HepG2 (cell line): Measurements from ENCODE around the gene ZNF282. TPM values are rescaled to one million over a fixed set of nuclear protein-coding genes. Genes with fewer than 3 reads are reported as not detected.
A peak's percentile ranks its signal among the peaks of the same experiment; 100 is the strongest.

Source experiments
- ARID4A ChIP-seq: sonication (generic); formaldehyde crosslinking; IDR thresholded peaks from 2 replicates; pipeline ENCODE4 v1.5.0; 2020; ENCODE audit warnings: mild to moderate bottlenecking, missing genetic modification reagents, borderline replicate concordance
- ATF4 ChIP-seq, 2 experiments: fragments of 450-650 bp in 1 of 2; sonication (generic) in 1 of 2; formaldehyde crosslinking; IDR thresholded peaks; 2 replicates each; pipeline versions ENCODE4 v1.5.0 to v1.8.0; 2020 to 2022; ENCODE audit warnings: mild to moderate bottlenecking in 1 of 2, missing genetic modification reagents in 1 of 2
- CHD2 ChIP-seq: IDR thresholded peaks from 2 replicates; pipeline ENCODE4 v1.6.1; 2011; ENCODE audit warnings: low read depth, low read length, improper control_type of control experiment
- CSRNP2 ChIP-seq: sonication (generic); formaldehyde crosslinking; conservative IDR thresholded peaks from 2 replicates; pipeline ENCODE4 v1.8.0; 2022; ENCODE audit warnings: low read depth, missing genetic modification reagents
- FOXO1 ChIP-seq: sonication (generic); formaldehyde crosslinking; IDR thresholded peaks from 2 replicates; pipeline ENCODE4 v1.4.0; 2020; ENCODE audit warnings: missing genetic modification reagents
- MXD4 ChIP-seq: IDR thresholded peaks from 2 replicates; pipeline ENCODE4 v1.6.1; 2016; ENCODE audit warnings: mild to moderate bottlenecking, missing biosample characterization, missing genetic modification reagents
- NFIC ChIP-seq: IDR thresholded peaks from 2 replicates; pipeline ENCODE4 v1.6.1; 2012; ENCODE audit warnings: mild to moderate bottlenecking, low read length, inconsistent platforms
- NPAS2 ChIP-seq: sonication (generic); formaldehyde crosslinking; IDR thresholded peaks from 2 replicates; pipeline ENCODE4 v1.8.0; 2022; ENCODE audit warnings: mild to moderate bottlenecking, missing genetic modification reagents, borderline replicate concordance
- RFX3 ChIP-seq: IDR thresholded peaks from 2 replicates; pipeline ENCODE4 v1.6.1; 2016; ENCODE audit warnings: missing biosample characterization, missing genetic modification reagents
- YEATS4 ChIP-seq: sonication (generic); formaldehyde crosslinking; IDR thresholded peaks from 2 replicates; pipeline ENCODE4 v1.4.0; 2020; ENCODE audit warnings: missing genetic modification reagents, borderline replicate concordance
- ZFP41 ChIP-seq: sonication (generic); formaldehyde crosslinking; IDR thresholded peaks from 2 replicates; pipeline ENCODE4 v1.4.0; 2020; ENCODE audit warnings: mild to moderate bottlenecking, missing genetic modification reagents, borderline replicate concordance
- ZNF292 ChIP-seq: sonication (generic); formaldehyde crosslinking; IDR thresholded peaks from 2 replicates; pipeline ENCODE4 v1.8.1; 2022; ENCODE audit warnings: mild to moderate bottlenecking, low read depth, missing genetic modification reagents, borderline replicate concordance
- ZNF30 ChIP-seq: sonication (generic); formaldehyde crosslinking; IDR thresholded peaks from 2 replicates; pipeline ENCODE4 v1.5.0; 2020; ENCODE audit warnings: mild to moderate bottlenecking, missing genetic modification reagents
- ZNF512 ChIP-seq: sonication (generic); formaldehyde crosslinking; IDR thresholded peaks from 2 replicates; pipeline ENCODE4 v1.4.0; 2020; ENCODE audit warnings: mild to moderate bottlenecking, missing genetic modification reagents
- ZNF775 ChIP-seq: sonication (generic); formaldehyde crosslinking; IDR thresholded peaks from 2 replicates; pipeline ENCODE4 v1.4.0; 2020; ENCODE audit warnings: missing genetic modification reagents, mild to moderate bottlenecking, moderate library complexity, borderline replicate concordance
- ZXDC ChIP-seq: sonication (generic); formaldehyde crosslinking; IDR thresholded peaks from 2 replicates; pipeline ENCODE4 v1.5.0; 2020; ENCODE audit warnings: mild to moderate bottlenecking, missing genetic modification reagents
- polyA plus RNA-seq, 8 experiments: library from polyadenylated mRNA; depleted of rRNA in 3 of 8; stranded (reverse) in 7 of 8; unstranded in 1 of 8; fragments of >200 nt; fragmentation: Illumina TruSeq in 4 of 8; extraction: Trizol in 4 of 8; gene quantifications; 2 replicates each; pipeline versions ENCODE4 v1.2.1 to v1.2.3, GENCODE V29; 2011 to 2016; ENCODE audit warnings: low read depth in 4 of 8, missing spikeins in 1 of 8, mixed read lengths in 1 of 8; ENCODE audit not compliant: insufficient read depth in 1 of 8
- total RNA-seq, 5 experiments: library from RNA; depleted of rRNA; stranded (reverse); fragments of >200 nt; fragmentation: Illumina TruSeq; extraction: Trizol; gene quantifications; 2 replicates each; pipeline ENCODE4 v1.2.3, GENCODE V29; 2016; ENCODE audit warnings: low read depth in 1 of 5

The ZNF282 gene
- total and polyA plus RNA-seq, 2 of the 13 experiments (the other 11 are each of a cell fraction or from before 2014, with no cell fraction given), result 9.1 to 20.9 TPM

- TF ChIP-seq ZNF30 (no peak), YEATS4 (CRISPR knock-in tag) (peak; percentile 76), FOXO1 (peak; percentile 72), CSRNP2 (CRISPR knock-in tag) (no peak), NPAS2 (CRISPR knock-in tag) (no peak), MXD4 (CRISPR knock-in tag) (no peak; the same call in none of the 2 replicates), ZXDC (CRISPR knock-in tag) (0 out of 2 replicates have a peak, but pooled peaks have one; percentile 51), ZFP41 (CRISPR knock-in tag) (no peak), CHD2 (peak; percentile 25; the same call in 1 of the 2 replicates), ATF4 (CRISPR knock-in tag; IDR thresholded peaks at IDR 0.05) (no peak), RFX3 (CRISPR knock-in tag) (no peak), ZNF775 (CRISPR knock-in tag) (no peak), ZNF292 (CRISPR knock-in tag) (peak; percentile 43; the same call in 1 of the 2 replicates), ARID4A (CRISPR knock-in tag) (peak; percentile 87), NFIC (no peak), ZNF512 (CRISPR knock-in tag) (no peak)
Observed at GRCh38 chr7:149195180-149196150, at the start of gene ZNF282 (continued).
